ENCODE results near the gene FBXO36.
"Not testable (repeated sequence)": the region's sequence is repeated elsewhere in the genome, so short reads cannot be mapped to it uniquely, and the experiment has no call there.

FBXO36 gene

DNA sequence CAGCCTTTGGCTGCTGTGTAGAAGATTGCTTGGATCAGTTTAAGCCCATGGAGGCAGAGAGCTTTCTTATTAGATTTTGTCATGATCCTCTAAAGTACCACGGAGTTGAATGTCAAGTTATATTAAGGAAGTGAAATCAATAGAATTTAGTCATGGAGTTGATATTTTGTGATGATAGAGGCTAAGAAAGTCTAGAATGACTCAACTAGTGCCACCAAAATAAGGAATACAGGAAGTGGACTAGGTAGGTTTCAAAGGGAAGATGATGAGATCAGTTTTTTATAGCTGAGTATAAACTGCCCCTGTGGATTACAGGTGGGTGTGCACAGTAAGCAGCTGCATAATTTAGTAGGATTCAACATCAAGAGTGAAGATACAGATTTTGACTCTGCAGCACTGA, 25.2 kb downstream of the FBXO36 start:
- no peak overlapping the region for H3K9ac ChIP-seq (ENCODE audit: low read length)
- no peaks in the 10 kb centered on the region for H3K27me3 ChIP-seq (ENCODE audit: control insufficient read depth, insufficient read depth, low read length)
- H3K36me3 ChIP-seq (ENCODE audit: control insufficient read depth, insufficient read depth, low read length): no peaks in the 10 kb centered on the region
- no peak overlapping the region for H3K27ac ChIP-seq (ENCODE audit: low read depth, low read length)
- no peaks in the 10 kb centered on the region for H3K4me1 ChIP-seq (ENCODE audit: control insufficient read depth, insufficient read depth, low read length)
- no peak overlapping the region for H3K4me3 ChIP-seq (ENCODE audit: low read length)

DNA sequence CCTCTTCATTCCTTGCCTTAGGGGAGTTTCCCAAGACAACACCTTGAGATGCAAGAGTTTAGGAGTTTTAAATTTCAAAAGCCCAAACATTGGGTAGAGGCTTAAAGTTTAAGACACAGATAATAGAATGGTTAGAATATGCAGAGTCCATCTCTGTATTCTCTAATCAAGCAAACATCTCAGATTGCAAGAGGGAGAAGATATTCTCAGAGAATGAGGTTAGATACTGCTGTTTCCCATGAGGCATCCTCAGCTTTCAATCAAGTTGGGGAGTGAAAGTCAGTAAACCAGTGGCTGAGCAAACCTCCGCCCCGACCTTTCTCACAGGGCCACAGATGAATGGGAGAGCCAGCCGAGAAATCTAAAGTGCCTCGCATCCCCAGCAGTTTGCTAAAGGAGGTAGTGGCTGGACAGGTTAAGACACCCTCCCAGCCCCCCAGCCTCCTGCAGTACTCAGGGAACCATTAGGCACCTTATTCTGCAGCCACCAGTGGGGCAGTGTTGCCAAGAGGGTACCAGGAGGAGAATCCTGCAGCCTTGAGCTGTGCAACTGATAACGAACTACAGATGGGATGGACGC, 30.0 kb downstream of the FBXO36 start:
- no peak overlapping the region for H3K4me3 ChIP-seq (ENCODE audit: low read length)
- no peak overlapping the region for H3K9ac ChIP-seq (ENCODE audit: low read length)
- no peak overlapping the region for H3K27ac ChIP-seq (ENCODE audit: low read depth, low read length)
- no peaks in the 10 kb centered on the region for H3K4me1 ChIP-seq (ENCODE audit: control insufficient read depth, insufficient read depth, low read length)
- H3K36me3 ChIP-seq (ENCODE audit: control insufficient read depth, insufficient read depth, low read length): no peaks in the 10 kb centered on the region
- H3K27me3 ChIP-seq (ENCODE audit: control insufficient read depth, insufficient read depth, low read length): no peaks in the 10 kb centered on the region

DNA sequence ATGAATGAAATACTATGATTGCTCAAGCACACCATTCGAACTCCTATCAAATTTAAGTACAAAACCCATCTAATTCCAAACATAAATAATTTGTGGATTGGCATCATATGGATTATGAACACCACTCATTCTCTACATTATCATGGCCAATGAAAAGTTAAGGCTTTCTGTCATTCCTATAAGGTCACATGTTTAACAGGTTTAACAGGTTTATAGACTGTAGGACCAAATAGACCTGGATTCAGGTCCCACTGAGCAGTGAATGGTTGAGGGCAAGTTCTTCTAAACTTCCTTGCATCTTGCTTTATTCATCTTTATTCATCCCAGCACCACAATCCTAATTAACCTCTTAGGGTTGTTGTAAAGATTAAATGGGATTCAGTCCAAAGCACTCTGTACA, 33.4 kb downstream of the FBXO36 start:
- Histone ChIP-seq H3K4me3 (ENCODE audit: low read length) (no peak overlapping the region), H3K27ac (ENCODE audit: low read depth, low read length) (no peak overlapping the region), H3K9ac (ENCODE audit: low read length) (no peak overlapping the region), H3K27me3 (ENCODE audit: control insufficient read depth, insufficient read depth, low read length) (no peaks in the 10 kb centered on the region), H3K36me3 (ENCODE audit: control insufficient read depth, insufficient read depth, low read length) (no peaks in the 10 kb centered on the region), H3K4me1 (ENCODE audit: control insufficient read depth, insufficient read depth, low read length) (no peaks in the 10 kb centered on the region)

DNA sequence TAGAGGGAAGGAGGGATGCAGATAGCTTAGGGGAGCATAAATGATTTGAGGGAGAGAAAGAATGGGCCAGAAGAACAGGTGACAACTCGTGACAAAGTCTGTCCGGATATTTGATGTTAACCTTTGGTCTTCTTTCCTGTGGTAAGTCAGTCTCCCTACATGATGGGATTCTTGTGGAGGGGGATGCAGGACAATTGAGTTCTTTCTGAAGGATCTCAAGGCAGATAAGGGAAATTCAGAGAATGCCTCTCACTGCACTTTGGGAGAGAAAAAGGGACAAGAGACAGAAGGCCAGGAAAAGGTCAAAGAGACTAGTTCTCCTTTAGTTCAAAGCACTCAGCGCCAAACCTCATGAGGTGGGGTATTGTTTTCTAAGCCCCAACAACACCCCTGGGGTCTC, 34.2 kb downstream of the FBXO36 start:
- Histone ChIP-seq H3K4me1 (ENCODE audit: control insufficient read depth, insufficient read depth, low read length) (no peaks in the 10 kb centered on the region), H3K27me3 (ENCODE audit: control insufficient read depth, insufficient read depth, low read length) (no peaks in the 10 kb centered on the region), H3K27ac (ENCODE audit: low read depth, low read length) (no peak overlapping the region), H3K36me3 (ENCODE audit: control insufficient read depth, insufficient read depth, low read length) (no peaks in the 10 kb centered on the region), H3K9ac (ENCODE audit: low read length) (no peak overlapping the region), H3K4me3 (ENCODE audit: low read length) (no peak overlapping the region)

DNA sequence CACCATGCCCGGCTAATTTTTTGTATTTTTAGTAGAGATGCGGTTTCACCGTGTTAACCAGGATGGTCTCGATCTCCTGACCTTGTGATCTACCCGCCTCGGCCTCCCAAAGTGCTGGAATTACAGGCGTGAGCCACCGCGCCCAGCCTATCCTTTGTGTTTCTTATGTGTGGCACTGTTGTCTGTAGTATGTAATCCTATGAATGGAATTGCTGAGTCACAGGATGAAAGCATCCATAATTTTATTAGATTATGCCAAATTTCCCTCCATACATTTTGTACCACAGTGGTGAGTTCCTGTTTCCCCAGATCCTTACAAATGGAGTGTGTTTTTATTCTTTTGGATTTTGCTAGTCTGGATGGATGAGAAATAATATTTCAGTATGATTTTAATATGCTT, 41.3 kb downstream of the FBXO36 start:
- not testable (repeated sequence) for H3K27me3 ChIP-seq (ENCODE audit: control insufficient read depth, insufficient read depth, low read length); H3K36me3 ChIP-seq (ENCODE audit: control insufficient read depth, insufficient read depth, low read length); H3K4me1 ChIP-seq (ENCODE audit: control insufficient read depth, insufficient read depth, low read length); H3K4me3 ChIP-seq (ENCODE audit: low read length); H3K27ac ChIP-seq (ENCODE audit: low read depth, low read length); H3K9ac ChIP-seq (ENCODE audit: low read length)

DNA sequence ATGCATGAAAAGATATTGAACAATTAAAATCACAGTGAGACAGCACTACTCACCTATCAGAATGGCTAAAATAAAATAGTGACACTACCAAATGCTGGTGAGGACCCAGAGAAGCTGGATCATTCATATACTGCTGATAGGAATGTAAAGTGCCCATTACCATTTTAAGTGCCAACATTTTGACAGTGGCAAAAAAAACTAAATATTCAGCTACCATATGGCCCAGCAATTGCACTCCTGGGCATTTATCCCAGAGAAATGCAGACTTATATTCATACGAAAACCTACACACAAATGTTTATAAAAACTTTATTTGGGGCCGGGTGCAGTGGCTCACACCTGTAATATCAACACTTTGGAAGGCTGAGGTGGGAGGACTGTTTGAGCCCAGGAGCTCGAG, 47.6 kb downstream of the FBXO36 start:
- Histone ChIP-seq H3K9ac (ENCODE audit: low read length) (no peak overlapping the region), H3K4me1 (ENCODE audit: control insufficient read depth, insufficient read depth, low read length) (no peaks in the 10 kb centered on the region), H3K27me3 (ENCODE audit: control insufficient read depth, insufficient read depth, low read length) (no peaks in the 10 kb centered on the region), H3K27ac (ENCODE audit: low read depth, low read length) (no peak overlapping the region), H3K4me3 (ENCODE audit: low read length) (no peak overlapping the region), H3K36me3 (ENCODE audit: control insufficient read depth, insufficient read depth, low read length) (no peaks in the 10 kb centered on the region)

DNA sequence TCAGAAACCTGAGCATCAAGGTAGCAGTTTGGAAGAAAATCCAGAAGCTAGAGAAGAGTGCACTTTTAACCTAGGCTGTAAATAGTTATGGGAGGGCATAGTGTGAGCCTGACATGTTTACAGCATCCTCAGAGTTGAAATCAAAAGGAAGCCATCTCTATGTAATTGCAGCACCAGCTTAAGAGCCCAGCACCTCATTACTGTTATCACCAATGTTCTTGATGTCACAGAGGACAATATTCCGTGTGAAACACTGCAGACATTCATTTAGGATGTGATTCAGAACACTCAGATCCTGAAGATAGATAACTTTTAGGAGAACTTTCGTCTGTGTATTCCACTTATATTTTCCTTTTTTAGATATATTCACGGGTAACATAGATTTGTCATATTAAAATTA, 48.1 kb downstream of the FBXO36 start:
- H3K4me3 ChIP-seq (ENCODE audit: low read length): no peak overlapping the region
- H3K36me3 ChIP-seq (ENCODE audit: control insufficient read depth, insufficient read depth, low read length): no peaks in the 10 kb centered on the region
- H3K4me1 ChIP-seq (ENCODE audit: control insufficient read depth, insufficient read depth, low read length): no peaks in the 10 kb centered on the region
- no peak overlapping the region for H3K27ac ChIP-seq (ENCODE audit: low read depth, low read length)
- no peak overlapping the region for H3K9ac ChIP-seq (ENCODE audit: low read length)
- H3K27me3 ChIP-seq (ENCODE audit: control insufficient read depth, insufficient read depth, low read length): no peaks in the 10 kb centered on the region

DNA sequence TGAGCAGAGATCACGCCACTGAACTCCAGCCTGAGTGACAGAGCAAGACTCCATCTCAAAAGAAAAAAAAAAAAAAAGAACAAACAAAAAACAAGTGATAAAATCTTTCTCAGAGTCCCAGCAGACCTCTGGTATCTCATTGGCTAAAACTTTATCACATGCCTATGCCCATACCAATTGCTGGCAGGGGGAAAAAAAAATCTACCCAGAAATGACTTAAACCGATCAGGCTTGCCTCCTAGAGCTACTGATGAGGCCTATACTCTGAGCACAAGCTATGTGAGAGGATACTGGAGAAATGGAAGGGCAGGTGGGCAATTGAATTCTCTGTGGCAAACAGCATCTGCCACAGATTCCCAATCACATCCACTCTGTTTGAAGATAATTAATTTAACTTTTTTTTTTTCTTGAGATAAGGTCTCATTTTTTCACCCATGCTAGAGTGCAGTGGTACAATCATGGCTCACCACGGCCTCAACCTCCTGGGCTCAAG, 49.0 kb downstream of the FBXO36 start:
- Histone ChIP-seq H3K27me3 (ENCODE audit: control insufficient read depth, insufficient read depth, low read length) (no peaks in the 10 kb centered on the region), H3K4me3 (ENCODE audit: low read length) (no peak overlapping the region)

DNA sequence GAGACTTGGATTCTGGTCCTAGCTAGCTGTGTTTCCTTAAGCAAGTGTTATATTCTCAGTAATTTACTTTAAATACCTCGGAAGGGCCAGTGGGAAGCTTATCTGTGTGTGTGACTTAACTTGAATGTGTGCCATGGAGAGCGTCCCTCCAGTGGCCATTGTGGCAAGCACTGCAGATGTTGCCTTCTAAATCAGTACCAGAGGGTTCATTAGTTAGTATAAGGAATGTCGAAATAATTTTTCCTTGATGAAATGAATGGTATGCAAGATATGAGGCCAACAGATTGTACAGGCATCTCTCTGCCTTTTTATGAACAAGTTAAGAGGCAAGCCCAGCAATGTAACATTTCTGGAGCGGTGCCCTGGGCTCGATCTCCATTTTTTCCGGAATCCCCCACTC, 52.0 kb downstream of the FBXO36 start:
- no peaks in the 10 kb centered on the region for H3K36me3 ChIP-seq (ENCODE audit: control insufficient read depth, insufficient read depth, low read length)
- no peak overlapping the region for H3K27ac ChIP-seq (ENCODE audit: low read depth, low read length)
- no peaks in the 10 kb centered on the region for H3K27me3 ChIP-seq (ENCODE audit: control insufficient read depth, insufficient read depth, low read length)
- H3K9ac ChIP-seq (ENCODE audit: low read length): no peak overlapping the region
- no peaks in the 10 kb centered on the region for H3K4me1 ChIP-seq (ENCODE audit: control insufficient read depth, insufficient read depth, low read length)
- H3K4me3 ChIP-seq (ENCODE audit: low read length): no peak overlapping the region

More for the DNA sequence above, 49.0 kb downstream of the FBXO36 start:
- Histone ChIP-seq H3K4me1 (ENCODE audit: control insufficient read depth, insufficient read depth, low read length) (no peaks in the 10 kb centered on the region), H3K36me3 (ENCODE audit: control insufficient read depth, insufficient read depth, low read length) (no peaks in the 10 kb centered on the region), H3K9ac (ENCODE audit: low read length) (no peak overlapping the region), H3K27ac (ENCODE audit: low read depth, low read length) (no peak overlapping the region)

DNA sequence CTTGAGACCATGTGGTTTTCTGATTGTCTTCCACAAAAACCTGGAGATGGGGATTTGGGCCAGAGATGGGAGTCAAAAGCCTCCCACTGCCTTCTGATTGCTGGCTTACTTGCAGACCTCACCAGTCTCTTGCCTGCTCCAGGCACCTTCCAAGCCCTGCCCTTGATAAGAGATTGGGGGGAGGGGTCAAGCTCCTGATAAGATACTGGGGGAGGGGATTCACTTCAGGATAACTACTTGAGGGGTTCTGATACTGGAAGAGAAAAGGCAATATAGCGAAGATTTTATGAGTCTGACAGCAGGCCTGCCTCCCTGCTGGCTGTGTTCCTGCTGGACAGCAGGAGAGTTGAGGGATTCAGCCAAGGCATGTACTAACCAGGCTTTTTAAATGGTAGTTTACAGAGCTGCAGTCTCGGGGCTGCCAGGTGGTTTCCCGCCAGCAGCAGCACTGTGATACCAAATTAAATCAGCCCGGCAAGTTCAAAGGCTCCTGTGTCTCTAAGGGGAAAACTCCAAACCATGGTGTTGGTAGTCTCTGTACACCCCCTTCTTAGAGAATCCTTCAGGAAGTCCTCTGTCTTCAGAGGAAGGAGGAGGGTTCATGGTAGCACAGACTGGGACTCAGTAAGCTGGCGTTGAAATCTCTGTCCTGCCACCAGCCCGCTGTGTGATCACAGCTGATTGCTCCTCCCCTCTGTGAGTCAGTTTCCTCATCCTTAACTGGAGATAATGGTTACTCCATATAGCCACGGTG, 58.3 kb downstream of the FBXO36 start:
- no peaks in the 10 kb centered on the region for H3K27me3 ChIP-seq (ENCODE audit: control insufficient read depth, insufficient read depth, low read length)
- H3K4me1 ChIP-seq (ENCODE audit: control insufficient read depth, insufficient read depth, low read length): peaks cover 8% of the 10 kb centered on the region
- H3K27ac ChIP-seq (ENCODE audit: low read depth, low read length): peak overlapping the region; percentile 76
- H3K9ac ChIP-seq (ENCODE audit: low read length): no peak overlapping the region
- H3K36me3 ChIP-seq (ENCODE audit: control insufficient read depth, insufficient read depth, low read length): no peaks in the 10 kb centered on the region
- H3K4me3 ChIP-seq (ENCODE audit: low read length): peak overlapping the region; percentile 19

DNA sequence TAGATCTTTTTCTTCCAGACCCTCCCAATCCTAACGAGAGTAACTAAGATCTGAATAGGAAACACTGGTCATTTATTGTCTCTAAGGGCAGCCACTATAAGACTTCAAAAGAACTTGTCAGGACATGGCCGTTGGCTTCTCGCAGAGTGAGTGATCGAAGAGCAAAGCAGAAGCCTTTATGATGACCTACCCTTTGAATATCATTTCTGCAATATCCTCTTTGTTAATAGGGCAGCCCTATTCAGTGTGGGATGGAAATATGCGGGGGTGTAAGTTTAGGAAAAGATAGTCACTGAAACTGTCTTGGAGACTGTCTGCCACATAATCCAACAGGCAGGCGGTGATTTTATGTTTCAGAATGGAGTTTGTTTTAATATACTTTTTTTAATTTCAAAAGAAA, 70.9 kb downstream of the FBXO36 start:
- no peaks in the 10 kb centered on the region for H3K27me3 ChIP-seq (ENCODE audit: control insufficient read depth, insufficient read depth, low read length)
- H3K9ac ChIP-seq (ENCODE audit: low read length): no peak overlapping the region
- H3K4me1 ChIP-seq (ENCODE audit: control insufficient read depth, insufficient read depth, low read length): no peaks in the 10 kb centered on the region
- H3K4me3 ChIP-seq (ENCODE audit: low read length): no peak overlapping the region
- no peaks in the 10 kb centered on the region for H3K36me3 ChIP-seq (ENCODE audit: control insufficient read depth, insufficient read depth, low read length)
- H3K27ac ChIP-seq (ENCODE audit: low read depth, low read length): no peak overlapping the region

DNA sequence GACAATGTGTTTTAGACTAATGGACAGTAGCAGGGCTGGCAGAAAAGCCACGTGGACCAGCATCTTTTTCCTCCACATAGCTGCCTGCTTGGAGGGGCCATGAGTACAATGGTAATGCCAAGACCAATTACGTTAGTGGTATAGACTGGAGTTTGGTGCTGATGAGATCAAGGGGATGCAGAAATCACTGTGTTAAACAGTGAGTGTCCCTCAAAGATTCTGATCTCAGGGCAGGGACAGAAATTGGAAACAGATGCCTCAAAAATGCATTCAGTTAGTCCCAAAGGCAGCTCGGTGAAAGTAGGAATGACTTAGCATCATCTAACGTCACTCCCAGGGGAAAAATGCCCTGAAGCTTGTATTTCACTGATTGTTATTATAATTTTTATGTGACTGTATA, 74.0 kb downstream of the FBXO36 start:
- H3K9ac ChIP-seq (ENCODE audit: low read length): no peak overlapping the region
- H3K4me3 ChIP-seq (ENCODE audit: low read length): no peak overlapping the region
- no peak overlapping the region for H3K27ac ChIP-seq (ENCODE audit: low read depth, low read length)
- no peaks in the 10 kb centered on the region for H3K4me1 ChIP-seq (ENCODE audit: control insufficient read depth, insufficient read depth, low read length)
- no peaks in the 10 kb centered on the region for H3K27me3 ChIP-seq (ENCODE audit: control insufficient read depth, insufficient read depth, low read length)
- H3K36me3 ChIP-seq (ENCODE audit: control insufficient read depth, insufficient read depth, low read length): no peaks in the 10 kb centered on the region

DNA sequence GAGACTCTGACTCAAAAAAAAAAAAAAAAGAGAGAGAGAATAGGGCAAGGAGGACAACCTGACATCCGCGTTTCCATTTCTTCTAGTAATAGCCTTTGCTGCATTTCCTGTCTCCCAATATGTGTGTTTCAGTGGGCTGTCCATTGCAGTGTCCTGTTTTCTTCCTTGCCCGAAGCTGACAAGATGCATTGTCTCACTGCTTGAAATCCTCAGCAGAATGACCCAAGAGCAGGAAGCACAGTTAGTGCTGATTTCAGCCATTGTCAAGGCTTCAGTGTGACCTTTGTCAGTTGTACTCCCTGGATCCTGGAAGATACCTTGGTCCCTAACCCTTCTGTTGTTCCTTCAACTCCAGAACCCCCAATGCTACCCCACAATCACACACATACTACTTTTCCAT, 75.3 kb downstream of the FBXO36 start:
- Histone ChIP-seq H3K4me1 (ENCODE audit: control insufficient read depth, insufficient read depth, low read length) (no peaks in the 10 kb centered on the region), H3K27ac (ENCODE audit: low read depth, low read length) (no peak overlapping the region), H3K9ac (ENCODE audit: low read length) (no peak overlapping the region), H3K27me3 (ENCODE audit: control insufficient read depth, insufficient read depth, low read length) (no peaks in the 10 kb centered on the region), H3K36me3 (ENCODE audit: control insufficient read depth, insufficient read depth, low read length) (no peaks in the 10 kb centered on the region), H3K4me3 (ENCODE audit: low read length) (no peak overlapping the region)

All from rectal smooth muscle tissue (tissue), 1 donor.